ENCODE results near the gene C13orf46.
"Not testable (repeated sequence)": the region's sequence is repeated elsewhere in the genome, so short reads cannot be mapped to it uniquely, and the experiment has no call there.

C13orf46 gene

GRCh38 chr13:113991676-113992179, 17.9 kb upstream of the C13orf46 start:
- DNase-seq: no peak

DNA sequence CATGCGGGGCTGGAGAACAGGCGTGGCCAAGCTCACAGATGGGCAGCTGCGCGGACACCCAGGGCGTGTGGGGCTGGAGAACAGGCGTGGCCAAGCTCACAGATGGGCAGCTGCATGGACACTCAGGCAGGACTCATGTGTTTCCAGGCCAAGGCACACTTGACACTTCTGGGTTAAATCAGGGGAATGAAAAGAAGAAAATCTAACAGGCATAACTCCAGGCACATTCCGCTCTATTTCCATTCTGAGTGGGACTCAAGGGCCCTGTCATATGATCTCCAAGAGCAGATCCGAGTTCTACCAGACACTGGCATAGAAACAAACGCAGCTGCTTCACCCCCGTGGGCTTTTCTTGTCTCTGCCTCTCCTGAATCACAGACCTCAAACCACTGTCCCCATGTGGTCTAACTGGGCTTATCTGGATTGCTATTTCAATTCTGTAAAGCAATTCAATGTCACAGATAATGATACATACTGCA, 17.4 kb upstream of the C13orf46 start:
- no peak for DNase-seq

DNA sequence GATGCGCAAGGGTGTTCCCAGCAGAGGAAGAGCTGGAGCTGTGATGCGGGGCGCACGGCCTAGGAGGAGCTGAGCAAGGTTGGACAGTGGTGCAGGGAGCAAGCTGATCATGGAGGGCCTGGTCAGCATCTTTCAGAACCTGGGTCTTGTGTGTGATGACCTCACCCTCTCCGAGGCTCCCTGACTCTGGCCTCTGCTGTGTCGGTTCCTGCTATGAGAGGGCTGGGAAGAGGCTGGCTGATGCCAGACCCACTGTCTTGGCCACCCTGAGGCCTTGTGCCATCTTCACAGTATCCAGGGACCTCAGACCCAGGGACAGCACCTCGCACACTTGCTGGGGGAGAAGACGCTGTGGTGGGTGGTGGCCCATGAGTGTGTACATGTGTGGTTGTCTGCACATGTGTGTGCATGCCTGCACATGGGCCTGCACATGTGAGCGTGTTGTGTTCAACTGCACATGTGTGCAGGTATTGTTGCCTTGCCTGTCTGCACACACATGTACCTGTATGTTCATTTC, 16.5 kb upstream of the C13orf46 start:
- no peak for DNase-seq

GRCh38 chr13:113989585-113990300, 15.9 kb upstream of the C13orf46 start:
- DNase-seq: no peak

DNA sequence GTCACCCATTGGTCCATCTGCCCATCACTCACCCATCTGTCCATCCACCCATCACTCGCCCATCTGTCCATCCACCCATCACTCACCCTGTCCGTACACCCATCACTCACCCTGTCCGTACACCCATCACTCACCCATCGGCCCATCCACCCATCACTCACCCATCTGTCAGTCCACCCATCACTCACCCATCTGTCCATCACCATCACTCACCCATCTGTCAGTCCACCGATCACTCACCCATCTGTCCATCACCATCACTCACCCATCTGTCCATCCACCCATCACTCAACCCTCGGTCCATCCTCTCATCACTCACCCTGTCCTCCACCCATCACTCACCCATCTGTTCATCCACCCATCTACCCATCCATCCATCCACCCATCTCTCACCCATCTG, 15.0 kb upstream of the C13orf46 start:
- DNase-seq: not testable (repeated sequence)

DNA sequence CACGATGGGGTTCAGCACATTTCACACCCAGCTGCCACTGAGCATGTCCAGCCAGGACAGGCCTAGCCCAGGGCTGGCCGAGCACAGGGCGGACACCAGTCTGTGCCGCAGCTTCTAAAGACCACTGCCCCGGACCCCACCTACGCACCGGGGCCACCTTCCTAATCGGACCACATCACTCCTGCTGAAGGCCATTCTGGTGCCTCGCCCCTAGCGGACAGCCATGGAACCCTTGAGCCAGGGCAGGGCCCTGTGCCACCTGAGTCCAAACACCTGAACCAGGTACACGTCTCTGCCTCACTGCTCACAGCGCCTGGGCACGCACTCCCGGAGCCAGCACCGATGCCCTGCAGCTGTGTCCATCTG, 8.4 kb upstream of the C13orf46 start:
- DNase-seq: no peak

GRCh38 chr13:113981611-113982295, 7.9 kb upstream of the C13orf46 start:
- DNase-seq: no peak

DNA sequence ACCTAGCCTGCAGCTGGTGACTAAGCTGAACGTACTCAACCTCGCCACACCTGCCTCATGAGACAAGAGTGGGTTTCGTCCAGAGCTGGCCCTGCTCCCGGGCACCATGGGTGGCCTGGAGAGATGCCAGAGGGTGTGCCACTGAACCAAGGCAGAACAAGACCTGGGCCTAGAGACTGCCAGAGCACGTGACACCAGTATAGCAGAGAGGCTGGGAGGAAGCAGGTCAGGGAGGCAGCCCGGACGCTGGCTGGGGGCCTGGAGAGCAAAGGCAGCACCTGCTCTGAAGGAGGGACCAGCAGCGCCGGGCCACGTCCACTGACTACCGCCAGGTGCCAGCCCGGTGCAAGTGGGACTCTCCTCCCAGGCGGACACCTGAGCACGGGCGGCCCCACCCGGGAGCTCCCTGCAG, 7.3 kb upstream of the C13orf46 start:
- no peak for DNase-seq

GRCh38 chr13:113980489-113981064, 6.7 kb upstream of the C13orf46 start:
- DNase-seq: no peak

DNA sequence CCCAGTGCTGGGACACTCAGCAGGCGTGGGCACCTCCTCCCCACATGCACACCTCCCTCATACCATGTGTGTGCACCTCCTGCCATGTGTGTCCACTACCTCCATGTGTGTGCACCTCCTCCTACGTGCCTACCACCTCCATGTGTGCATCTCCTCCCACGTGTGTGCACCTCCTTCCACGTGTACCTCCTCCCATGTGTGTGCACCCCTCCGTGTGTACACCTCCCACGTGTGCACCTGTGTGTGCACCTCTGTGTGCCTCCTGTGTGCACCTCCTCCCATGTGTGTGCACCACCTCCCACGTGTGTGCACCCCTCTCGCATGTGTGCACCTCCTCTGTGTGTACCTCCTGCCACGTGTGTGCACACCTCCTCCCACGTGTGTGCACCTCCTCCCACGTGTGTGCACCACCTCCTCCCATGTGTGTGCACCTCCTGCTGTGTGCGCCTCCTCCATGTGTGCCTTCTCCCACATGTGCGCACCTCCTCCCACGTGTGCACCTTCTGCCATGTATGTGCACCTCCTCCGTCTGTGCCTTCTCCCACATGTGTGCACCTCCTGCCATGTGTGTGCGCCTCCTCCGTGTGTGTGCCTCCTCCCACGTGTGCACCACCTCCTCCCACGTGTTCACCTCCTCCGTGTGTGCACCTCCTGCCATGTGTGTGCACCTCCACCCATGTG, 6.1 kb upstream of the C13orf46 start:
- DNase-seq: no peak

- no peak for DNase-seq
Observed at GRCh38 chr13:113978741-113979481, 5.0 kb upstream of the C13orf46 start.

GRCh38 chr13:113977976-113978375, 4.1 kb upstream of the C13orf46 start:
- DNase-seq: no peak

GRCh38 chr13:113976711-113977684, 3.1 kb upstream of the C13orf46 start:
- no peak for DNase-seq

GRCh38 chr13:113975416-113975815, 1.5 kb upstream of the C13orf46 start:
- no peak for DNase-seq

DNA sequence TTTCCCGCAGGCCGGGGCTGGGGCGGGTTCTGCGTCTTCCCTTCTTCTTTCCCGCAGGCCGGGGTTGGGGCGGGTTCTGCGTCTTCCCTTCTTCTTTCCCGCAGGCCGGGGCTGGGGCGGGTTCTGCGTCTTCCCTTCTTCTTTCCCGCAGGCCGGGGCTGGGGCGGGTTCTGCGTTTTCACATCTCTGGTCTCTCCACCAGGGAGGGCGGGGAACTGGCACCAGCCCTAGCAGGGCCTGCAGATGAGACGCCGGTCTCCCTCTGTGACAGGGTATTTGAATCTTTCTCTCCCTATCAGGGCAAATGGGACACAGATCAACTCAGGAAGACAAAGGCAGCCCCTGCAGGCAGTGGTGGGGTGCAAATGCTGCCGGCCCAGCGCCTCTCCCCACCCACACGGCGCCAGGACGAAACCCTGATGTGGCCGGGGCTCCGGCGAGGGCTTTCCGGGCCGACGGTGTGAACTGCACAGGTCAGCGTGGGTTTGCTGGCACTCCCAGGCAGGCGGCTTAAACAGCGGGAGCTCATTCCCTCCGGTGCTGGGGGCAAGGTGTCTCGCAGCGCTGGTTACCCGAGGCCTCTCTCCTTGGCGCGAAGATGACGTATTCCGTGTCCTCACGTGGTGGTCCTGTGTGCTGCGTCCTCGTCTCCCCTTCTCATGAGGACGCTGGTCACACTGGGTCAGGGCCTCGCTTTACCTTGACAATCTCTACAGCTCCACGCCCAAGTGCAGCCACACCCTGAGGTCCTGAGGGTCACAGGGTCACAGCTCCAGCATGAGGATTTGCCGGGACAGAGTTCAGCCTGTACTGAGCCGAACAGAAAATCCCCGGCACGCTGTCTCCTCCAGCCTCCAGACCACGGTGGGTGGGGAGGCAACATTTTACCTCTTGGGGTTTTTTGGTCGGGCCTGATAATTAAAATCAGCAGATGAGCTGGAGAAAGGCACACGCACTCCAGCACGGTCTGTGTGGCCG, 717 bp upstream of the C13orf46 start:
- DNase-seq: no peak

DNA sequence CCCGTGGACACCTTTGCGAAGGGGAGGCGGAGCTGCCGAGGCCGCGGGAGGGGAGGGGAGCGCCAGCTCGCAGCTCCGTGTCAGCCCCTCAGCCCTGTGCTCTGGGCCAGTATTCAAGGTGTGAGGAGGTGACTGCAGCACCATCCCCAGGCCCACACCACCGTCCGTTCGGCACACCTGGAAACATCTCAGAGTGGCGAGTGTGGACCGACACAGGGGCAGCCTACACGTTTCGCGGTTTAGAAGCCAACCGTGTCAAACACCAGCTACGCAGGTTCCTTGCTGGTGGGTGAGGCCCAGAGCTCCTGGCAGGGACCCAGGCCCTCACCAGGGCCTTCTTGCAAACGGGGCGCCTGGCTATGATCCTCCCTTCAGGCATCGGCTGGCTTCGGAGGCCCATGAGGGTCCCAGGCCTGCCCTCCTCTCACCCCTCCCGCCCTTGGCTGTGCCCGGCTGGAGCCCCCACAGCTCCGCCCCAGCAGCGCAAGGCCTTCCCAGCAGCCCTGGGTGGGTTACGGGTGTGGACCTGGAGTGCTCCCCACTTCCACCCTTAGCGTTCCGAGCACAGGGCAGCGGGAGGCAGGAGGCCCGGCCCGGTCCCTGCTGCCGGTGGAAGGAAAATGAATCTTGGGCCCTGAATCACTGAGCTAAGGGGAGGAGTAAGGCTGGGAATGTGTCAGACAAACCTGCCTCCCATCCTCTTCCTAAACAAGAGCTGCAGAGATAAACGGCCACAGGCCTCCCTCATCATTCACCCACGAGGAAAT, 1.2 kb downstream of the C13orf46 start:
- no peak for DNase-seq

DNA sequence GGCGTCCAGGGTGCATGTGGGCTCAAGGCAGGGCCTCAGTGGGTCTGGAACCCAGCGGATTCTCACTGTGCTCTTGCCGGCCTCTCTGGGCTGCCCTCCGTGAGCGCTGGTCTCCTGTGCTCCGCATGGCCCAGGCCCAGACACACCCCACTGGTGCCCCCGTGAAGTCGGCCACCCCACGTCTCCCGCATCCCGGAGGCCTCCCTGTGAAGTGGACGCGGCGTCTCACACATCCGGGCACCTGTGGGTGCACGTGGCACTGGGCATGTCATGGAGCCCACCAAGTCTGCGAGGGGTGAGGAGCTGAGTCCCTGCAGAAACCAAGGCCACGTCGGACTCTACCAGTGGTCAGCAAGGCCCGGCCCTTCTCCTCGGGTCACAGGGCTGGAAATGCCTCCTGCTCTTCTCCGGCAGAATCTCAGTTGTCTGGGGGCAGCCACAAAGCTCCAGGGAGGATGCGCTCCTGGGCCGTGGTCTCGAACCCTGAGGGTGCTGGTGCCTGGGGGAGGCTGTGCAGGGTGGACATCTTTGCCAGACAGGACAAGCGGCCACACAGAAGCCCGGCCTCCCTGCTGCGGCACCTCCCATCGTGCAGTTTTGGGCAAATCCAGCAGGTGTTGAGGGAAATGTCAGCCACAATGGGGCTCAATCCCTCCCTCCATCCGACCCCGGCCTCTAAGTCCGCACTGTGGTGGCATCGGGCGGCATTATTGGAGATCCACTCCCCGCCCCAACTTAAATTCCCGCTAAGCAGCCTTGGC, 2.2 kb downstream of the C13orf46 start:
- DNase-seq: no peak

GRCh38 chr13:113970810-113971470, 2.9 kb downstream of the C13orf46 start:
- DNase-seq: no peak
